Measurements from ENCODE around the gene TBC1D16. TPM values are rescaled to one million over a fixed set of nuclear protein-coding genes. Genes with fewer than 3 reads are reported as not detected.

Gene TBC1D16
- total RNA-seq, 2 experiments from 2014 or later: 8.3 to 10.4 TPM

- H3K36me3 Mint-ChIP-seq (ENCODE audit: low read depth): no peaks in the 10 kb centered on the region
- ATAC-seq: no peak
- ChIA-PET POLR2A (no interaction called here), CTCF (interaction anchor here (0.5 to 3.8 kb wide), 4 partner anchors 22 to 388 kb away, joined by 3 to 22 read pairs (median 4); no protein-coding TSS in a partner anchor)
- no peaks in the 10 kb centered on the region for H3K9me3 Mint-ChIP-seq (ENCODE audit: low read depth)
- no peak for DNase-seq
- H3K4me1 Mint-ChIP-seq: peaks cover 7% of the 10 kb centered on the region
- H3K4me3 Mint-ChIP-seq: no peak overlapping the region
- peaks cover 9% of the 10 kb centered on the region for H3K27me3 Mint-ChIP-seq
- intact Hi-C loops (cut with DNase I, micrococcal nuclease): no loop called here
- no peak overlapping the region for H3K27ac Mint-ChIP-seq
These were observed 3.0 kb downstream of the TBC1D16 start for GRCh38 chr17:80032614-80033171.

GRCh38 chr17:80031691-80032430 lies 3.8 kb downstream of the TBC1D16 start:
- H3K27ac Mint-ChIP-seq: no peak overlapping the region
- peaks cover 5% of the 10 kb centered on the region for H3K4me1 Mint-ChIP-seq
- peaks cover 6% of the 10 kb centered on the region for H3K27me3 Mint-ChIP-seq
- no peak overlapping the region for H3K4me3 Mint-ChIP-seq
- H3K36me3 Mint-ChIP-seq (ENCODE audit: low read depth): no peaks in the 10 kb centered on the region
- intact Hi-C loops (cut with DNase I, micrococcal nuclease): no loop called here
- ChIA-PET POLR2A (no interaction called here), CTCF (interaction anchor here (0.6 to 3.8 kb wide), 2 partner anchors 24 to 39 kb away, joined by 3 to 22 read pairs; no protein-coding TSS in a partner anchor)
- no peaks in the 10 kb centered on the region for H3K9me3 Mint-ChIP-seq (ENCODE audit: low read depth)
- DNase-seq: no peak
- ATAC-seq: no peak

- intact Hi-C loops (cut with DNase I, micrococcal nuclease): no loop called here
- Mint-ChIP-seq H3K9me3 (ENCODE audit: low read depth) (no peaks in the 10 kb centered on the region), H3K27ac (no peak overlapping the region), H3K4me3 (no peak overlapping the region), H3K36me3 (ENCODE audit: low read depth) (no peaks in the 10 kb centered on the region), H3K27me3 (peaks cover 6% of the 10 kb centered on the region), H3K4me1 (peaks cover 5% of the 10 kb centered on the region)
- no peak for DNase-seq
- CTCF ChIA-PET: no interaction called here
- POLR2A ChIA-PET: no interaction called here
- ATAC-seq: no peak
These were observed 4.8 kb downstream of the TBC1D16 start for GRCh38 chr17:80030730-80031410.

GRCh38 chr17:80029258-80029974 lies 6.3 kb downstream of the TBC1D16 start:
- Mint-ChIP-seq H3K27me3 (peaks cover 2% of the 10 kb centered on the region), H3K27ac (no peak overlapping the region), H3K36me3 (ENCODE audit: low read depth) (no peaks in the 10 kb centered on the region), H3K9me3 (ENCODE audit: low read depth) (no peaks in the 10 kb centered on the region), H3K4me1 (no peaks in the 10 kb centered on the region), H3K4me3 (no peak overlapping the region)
- ATAC-seq (peak; percentile 53), DNase-seq (no peak)
- intact Hi-C loops (cut with DNase I, micrococcal nuclease): no loop called here
- ChIA-PET CTCF (interaction anchor here (1.2 to 1.6 kb wide), 3 partner anchors 11 to 21 kb away, joined by 3 to 4 read pairs (median 4); no protein-coding TSS in a partner anchor), POLR2A (no interaction called here)

- DNase-seq (no peak), ATAC-seq (no peak)
- CTCF ChIA-PET: interaction anchor here (0.6 to 1.7 kb wide), 3 partner anchors 17 to 56 kb away, joined by 3 to 8 read pairs (median 3); no protein-coding TSS in a partner anchor
- Mint-ChIP-seq H3K27me3 (no peaks in the 10 kb centered on the region), H3K9me3 (ENCODE audit: low read depth) (no peaks in the 10 kb centered on the region), H3K36me3 (ENCODE audit: low read depth) (no peaks in the 10 kb centered on the region), H3K4me1 (no peaks in the 10 kb centered on the region), H3K4me3 (no peak overlapping the region), H3K27ac (no peak overlapping the region)
- POLR2A ChIA-PET: no interaction called here
- intact Hi-C loops (cut with DNase I, micrococcal nuclease): no loop called here
These were observed 7.6 kb downstream of the TBC1D16 start for GRCh38 chr17:80028030-80028429.

- Mint-ChIP-seq H3K27ac (no peak overlapping the region), H3K4me3 (no peak overlapping the region), H3K36me3 (ENCODE audit: low read depth) (no peaks in the 10 kb centered on the region), H3K9me3 (ENCODE audit: low read depth) (no peaks in the 10 kb centered on the region), H3K27me3 (no peaks in the 10 kb centered on the region), H3K4me1 (no peaks in the 10 kb centered on the region)
- DNase-seq: no peak
- intact Hi-C loops (cut with DNase I, micrococcal nuclease): loop anchor here (1.0 kb wide), 1 partner anchor 10 kb away; no protein-coding TSS in a partner anchor
- POLR2A ChIA-PET: interaction anchor here (1.1 kb wide), 1 partner anchor 9 kb away, joined by 10 read pairs; no protein-coding TSS in a partner anchor
- no peak for ATAC-seq
- CTCF ChIA-PET: interaction anchor here (0.6 to 1.7 kb wide), 4 partner anchors 16 to 56 kb away, joined by 3 to 8 read pairs (median 3); no protein-coding TSS in a partner anchor
These were observed 8.6 kb downstream of the TBC1D16 start for GRCh38 chr17:80027043-80027435.

GRCh38 chr17:80026359-80027042 lies 9.2 kb downstream of the TBC1D16 start:
- H3K4me1 Mint-ChIP-seq: no peaks in the 10 kb centered on the region
- no peaks in the 10 kb centered on the region for H3K27me3 Mint-ChIP-seq
- H3K27ac Mint-ChIP-seq: no peak overlapping the region
- POLR2A ChIA-PET: interaction anchor here (1.1 kb wide), 1 partner anchor 8 kb away, joined by 10 read pairs; no protein-coding TSS in a partner anchor
- CTCF ChIA-PET: interaction anchor here (0.9 to 1.7 kb wide), 2 partner anchors 18 to 20 kb away, joined by 3 to 8 read pairs; no protein-coding TSS in a partner anchor
- intact Hi-C loops (cut with DNase I, micrococcal nuclease): loop anchor here (1.0 kb wide), 1 partner anchor 9 kb away; no protein-coding TSS in a partner anchor
- no peak for DNase-seq
- no peaks in the 10 kb centered on the region for H3K9me3 Mint-ChIP-seq (ENCODE audit: low read depth)
- ATAC-seq: no peak
- no peak overlapping the region for H3K4me3 Mint-ChIP-seq
- H3K36me3 Mint-ChIP-seq (ENCODE audit: low read depth): no peaks in the 10 kb centered on the region

- Mint-ChIP-seq H3K27me3 (no peaks in the 10 kb centered on the region), H3K27ac (no peak overlapping the region), H3K4me1 (no peaks in the 10 kb centered on the region), H3K4me3 (no peak overlapping the region), H3K9me3 (ENCODE audit: low read depth) (no peaks in the 10 kb centered on the region), H3K36me3 (ENCODE audit: low read depth) (no peaks in the 10 kb centered on the region)
- ChIA-PET POLR2A (no interaction called here), CTCF (no interaction called here)
- ATAC-seq (no peak), DNase-seq (no peak)
- intact Hi-C loops (cut with DNase I, micrococcal nuclease): no loop called here
These were observed 9.9 kb downstream of the TBC1D16 start for GRCh38 chr17:80025796-80026195.

GRCh38 chr17:80025140-80025539 lies 10.5 kb downstream of the TBC1D16 start:
- ChIA-PET POLR2A (no interaction called here), CTCF (no interaction called here)
- no peaks in the 10 kb centered on the region for H3K4me1 Mint-ChIP-seq
- H3K9me3 Mint-ChIP-seq (ENCODE audit: low read depth): no peaks in the 10 kb centered on the region
- intact Hi-C loops (cut with DNase I, micrococcal nuclease): no loop called here
- no peak overlapping the region for H3K4me3 Mint-ChIP-seq
- no peaks in the 10 kb centered on the region for H3K27me3 Mint-ChIP-seq
- DNase-seq (no peak), ATAC-seq (no peak)
- H3K36me3 Mint-ChIP-seq (ENCODE audit: low read depth): no peaks in the 10 kb centered on the region
- H3K27ac Mint-ChIP-seq: no peak overlapping the region

- H3K36me3 Mint-ChIP-seq (ENCODE audit: low read depth): no peaks in the 10 kb centered on the region
- CTCF ChIA-PET: no interaction called here
These were observed 11.3 kb downstream of the TBC1D16 start for GRCh38 chr17:80024206-80024972.

More at GRCh38 chr17:80024206-80024972, 11.3 kb downstream of the TBC1D16 start:
- Mint-ChIP-seq H3K27ac (no peak overlapping the region), H3K4me1 (no peaks in the 10 kb centered on the region), H3K4me3 (no peak overlapping the region), H3K9me3 (ENCODE audit: low read depth) (no peaks in the 10 kb centered on the region), H3K27me3 (no peaks in the 10 kb centered on the region)
- POLR2A ChIA-PET: no interaction called here
- DNase-seq (no peak), ATAC-seq (no peak)
- intact Hi-C loops (cut with DNase I, micrococcal nuclease): no loop called here
